NCI-H526 (cell line): ENCODE data around the gene SMCR8.
"Not testable (repeated sequence)": the region's sequence is repeated elsewhere in the genome, so short reads cannot be mapped to it uniquely, and the experiment has no call there.

Experiments
- DNase-seq, 2 experiments: peaks; one replicate each; lab custom pipeline; 2025; lab: John Stamatoyannopoulos, UW

The SMCR8 gene

DNA sequence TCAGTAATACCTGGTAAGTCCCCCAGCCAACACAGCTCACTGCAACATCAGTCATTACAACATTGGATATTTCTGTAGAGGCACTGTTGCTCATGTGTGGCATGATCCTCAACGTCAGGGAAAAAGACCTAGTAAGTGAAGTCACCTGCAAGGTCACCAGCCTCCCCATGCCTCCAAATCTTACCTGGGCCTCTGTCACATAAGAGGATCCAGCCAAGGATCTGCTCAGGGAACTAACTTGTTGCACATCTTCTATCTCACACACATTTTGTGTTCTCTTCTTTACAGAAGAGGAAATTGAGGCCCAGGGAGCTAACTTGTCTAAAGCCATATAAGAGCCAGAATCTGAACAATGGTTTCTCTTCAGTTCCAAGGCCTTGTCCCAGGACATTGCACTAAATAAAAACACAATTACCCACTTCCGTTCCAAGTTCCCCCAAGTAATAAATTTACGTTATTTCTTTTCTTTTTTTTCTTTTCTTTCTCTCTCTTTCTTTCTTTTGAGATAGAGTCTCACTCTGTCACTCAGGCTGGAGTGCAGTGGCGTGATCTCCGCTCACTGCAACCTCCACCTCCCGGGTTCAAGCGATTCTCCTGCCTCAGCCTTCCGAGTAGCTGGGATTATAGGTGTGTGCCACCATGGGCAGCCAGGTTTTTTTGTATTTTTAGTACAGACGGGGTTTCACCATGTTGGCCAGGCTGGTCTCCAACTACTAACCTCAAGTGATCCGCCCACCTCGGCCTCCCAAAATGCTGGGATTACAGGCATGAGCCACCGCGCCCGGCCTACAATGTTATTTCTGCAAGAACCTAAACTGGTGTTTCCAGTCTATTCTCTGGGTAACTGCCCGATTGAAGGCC is 47.0 kb downstream of the SMCR8 start:
- DNase-seq, result no peak

DNA sequence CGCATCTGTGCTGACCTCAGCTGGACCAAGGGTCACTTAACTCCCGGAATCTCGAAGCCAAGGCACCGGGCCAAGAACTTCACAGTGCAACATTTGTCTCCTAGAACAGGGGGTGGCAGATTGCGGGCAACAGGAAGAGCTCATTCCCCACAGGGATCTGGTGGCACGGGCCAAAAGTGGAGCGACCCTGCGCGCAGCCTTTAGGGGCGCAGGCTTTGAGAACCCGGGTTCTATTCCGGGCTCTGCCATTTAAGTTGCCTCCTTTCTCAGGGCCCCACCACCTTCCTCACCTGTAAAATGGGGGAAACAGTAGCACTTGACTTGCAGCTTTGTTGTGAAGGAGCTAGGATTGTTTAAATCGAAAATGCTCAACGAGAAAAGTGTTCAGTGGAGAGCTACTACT is 47.6 kb downstream of the SMCR8 start:
- DNase-seq, result no peak

DNA sequence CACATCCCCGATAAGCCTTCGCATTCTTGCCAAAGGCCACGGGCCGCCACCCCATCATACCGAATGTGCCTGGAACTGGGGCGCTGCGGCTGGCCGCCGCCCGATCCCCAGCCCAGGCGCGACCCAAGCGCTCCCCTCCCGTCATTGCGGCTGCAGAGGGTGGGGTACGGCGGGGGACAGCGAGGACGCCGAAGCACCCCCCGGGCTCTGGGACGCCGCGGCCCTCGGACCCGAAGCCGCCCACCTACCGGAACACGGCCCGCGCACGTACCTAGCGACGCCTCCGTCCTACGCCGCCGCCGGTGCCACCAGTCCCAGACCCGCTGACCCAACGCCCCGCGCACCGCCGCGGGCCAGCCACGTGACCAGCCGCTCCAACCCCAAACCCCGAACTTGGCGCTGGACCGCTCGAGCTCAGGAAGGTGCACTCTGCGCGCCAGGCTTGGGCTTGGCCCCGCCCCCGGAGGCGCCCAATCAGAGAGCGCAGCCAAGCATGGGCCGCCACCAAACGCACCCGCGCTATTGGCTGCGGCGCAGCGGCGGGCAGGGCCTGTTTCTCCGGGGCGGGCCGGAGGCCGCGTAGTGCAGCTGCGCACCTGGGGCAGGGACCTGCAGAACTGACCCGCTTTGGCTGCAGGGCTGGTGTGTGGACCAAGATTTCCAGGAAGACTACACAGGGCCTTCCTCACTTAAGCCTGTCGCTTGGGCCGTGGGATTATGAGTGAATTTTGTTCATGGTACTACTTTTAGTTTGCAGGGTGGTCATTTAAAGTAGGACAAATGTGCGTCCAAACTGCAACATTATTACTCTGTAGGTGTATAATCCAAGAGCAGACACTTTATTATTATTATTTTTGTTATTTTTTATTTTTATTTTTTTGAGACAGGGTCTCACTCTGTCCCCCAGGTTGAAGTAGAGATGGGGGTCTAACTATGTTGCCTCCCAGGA is 48.3 kb downstream of the SMCR8 start, which contains the start of gene SHMT1:
Gene SHMT1, minus strand, starts transcription at position 450 of the 949 bp plus-strand sequence. CDS start 7,569 bp downstream, outside the sequence.
- peak; percentile 60 to 96 for DNase-seq

DNA sequence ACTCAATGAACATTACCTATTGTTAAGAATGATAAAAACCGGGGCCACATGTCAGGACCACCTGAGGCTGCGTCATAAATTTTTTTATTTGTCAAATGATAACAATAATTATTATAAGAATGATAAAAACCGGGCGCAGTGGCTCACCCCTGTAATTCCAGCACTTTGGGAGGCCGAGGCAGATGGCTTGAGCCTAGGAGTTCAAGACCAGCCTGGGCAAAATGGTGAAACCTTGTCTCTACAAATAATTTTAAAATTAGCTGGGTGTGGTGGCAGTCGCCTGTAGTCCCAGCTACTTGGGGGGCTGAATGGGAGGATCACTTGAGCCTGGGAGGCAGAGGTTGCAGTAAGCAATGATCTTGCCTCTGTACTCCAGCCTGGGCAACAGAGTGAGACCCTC is 49.1 kb downstream of the SMCR8 start:
- no peak for DNase-seq

DNA sequence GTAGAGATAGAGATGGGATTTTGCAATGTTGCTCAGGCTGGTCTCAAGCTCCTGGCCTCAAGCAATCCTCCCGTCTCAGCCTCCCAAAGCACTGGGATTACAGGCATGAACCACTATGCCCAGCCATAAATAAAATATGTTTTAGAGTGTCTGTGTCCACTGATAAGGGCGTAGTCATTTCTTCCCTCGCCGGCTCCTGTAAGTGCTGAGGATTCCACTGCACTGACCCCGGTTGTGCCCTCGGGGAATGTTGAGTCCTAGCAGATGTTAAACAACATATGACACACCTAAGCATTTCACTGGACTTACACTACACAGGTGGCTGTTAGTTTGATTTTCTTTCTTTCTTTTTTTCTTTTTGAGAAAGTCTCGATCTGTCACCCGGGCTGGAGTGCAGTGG is 53.9 kb downstream of the SMCR8 start:
- no peak for DNase-seq

DNA sequence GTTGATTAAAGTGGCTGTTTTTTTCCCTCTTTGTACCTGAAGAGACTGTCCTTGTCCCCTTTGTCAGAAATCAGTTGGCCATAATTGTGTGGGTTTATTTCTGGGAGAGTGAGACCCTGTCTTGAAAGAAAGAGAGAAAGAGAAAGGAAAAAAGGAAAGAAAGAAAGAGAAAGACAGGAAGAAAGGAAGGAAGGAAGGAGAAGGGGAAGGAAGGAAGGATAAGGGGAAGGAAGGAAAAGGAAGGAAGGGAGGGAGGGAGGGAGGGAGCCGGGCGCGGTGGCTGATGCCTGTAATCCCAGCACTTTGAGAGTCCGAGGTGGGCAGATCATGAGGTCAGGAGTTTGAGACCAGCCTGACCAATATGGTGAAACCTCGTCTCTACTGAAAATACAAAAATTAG is 55.7 kb downstream of the SMCR8 start:
- no peak for DNase-seq

DNA sequence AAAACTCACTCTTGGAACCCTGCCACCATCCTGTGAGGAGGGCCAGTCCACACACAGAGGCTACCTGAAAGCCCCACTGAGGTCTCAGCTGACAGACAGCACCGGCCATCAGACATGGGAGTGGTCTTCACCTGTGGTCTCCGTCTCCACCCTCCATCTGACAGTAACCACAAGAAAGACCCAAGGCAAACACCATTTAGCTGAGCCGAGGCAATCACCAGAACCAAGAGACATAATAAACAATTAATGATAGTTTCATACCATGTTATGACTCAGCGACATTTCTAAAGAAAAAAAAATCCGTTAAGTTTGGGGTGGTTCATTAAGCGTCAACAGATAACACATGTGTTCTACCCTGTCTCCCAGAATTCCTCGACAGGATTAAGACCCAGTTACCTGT is 56.4 kb downstream of the SMCR8 start:
- DNase-seq, result no peak

DNA sequence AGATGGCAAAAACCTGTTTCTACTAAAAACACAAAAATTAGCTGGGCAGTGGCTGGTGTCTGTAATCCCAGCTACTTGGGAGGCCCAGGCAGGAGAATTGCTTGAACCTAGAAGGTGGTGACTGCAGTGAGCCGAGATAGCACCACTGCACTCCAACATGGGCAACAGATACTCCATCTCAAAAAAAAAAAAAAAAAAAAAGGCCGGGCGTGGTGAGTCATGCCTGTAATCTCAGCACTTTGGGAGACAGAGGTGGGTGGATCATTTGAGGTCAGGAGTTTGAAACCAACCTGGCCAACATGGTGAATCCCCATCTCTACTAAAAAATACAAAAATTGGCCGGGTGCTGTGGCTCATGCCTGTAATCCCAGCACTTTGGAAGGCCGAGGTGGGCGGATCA is 58.1 kb downstream of the SMCR8 start:
- not testable (repeated sequence) for DNase-seq

DNA sequence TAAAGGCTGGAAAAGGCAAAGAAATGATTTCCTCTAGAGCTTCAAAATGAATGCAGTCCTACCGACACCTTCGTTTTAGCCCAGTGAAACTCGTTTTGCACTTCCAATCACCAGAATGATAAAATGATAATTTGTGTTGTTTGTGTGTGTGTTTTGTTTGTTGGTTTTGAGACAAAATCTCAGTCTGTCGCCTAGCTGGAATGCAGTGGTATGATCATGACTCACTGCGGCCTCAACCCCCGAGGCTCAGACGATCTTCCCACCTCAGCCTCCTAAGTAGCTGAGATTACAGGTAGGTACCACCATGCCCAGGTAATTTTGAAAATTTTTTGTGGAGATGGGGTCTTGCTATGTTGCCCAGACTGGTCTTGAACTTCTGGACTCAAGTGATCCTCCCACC is 59.1 kb downstream of the SMCR8 start:
- no peak for DNase-seq
